Liver (tissue), 3 donors: ENCODE data around the gene DES.

Experiments used
- GABPA ChIP-seq, 2 donors: IDR thresholded peaks in 1 of 2; conservative IDR thresholded peaks in 1 of 2; 2 replicates each; pipeline ENCODE4 v1.6.1; 2016; ENCODE audit warnings: antibody characterized with exemption in 2 of 2, mild to moderate bottlenecking in 1 of 2, moderate library complexity in 1 of 2
- HNF4G ChIP-seq: IDR thresholded peaks from 2 replicates; pipeline ENCODE4 v1.6.1; 2016; ENCODE audit warnings: antibody characterized with exemption
- JUND ChIP-seq, 2 donors: IDR thresholded peaks; 2 replicates each; pipeline ENCODE4 v1.6.1; 2016; ENCODE audit warnings: antibody characterized with exemption in 2 of 2
- RAD21 ChIP-seq, 2 donors: IDR thresholded peaks; 2 replicates each; pipeline ENCODE4 v1.6.1; 2016; ENCODE audit warnings: antibody characterized with exemption in 2 of 2, mild to moderate bottlenecking in 2 of 2
- SP1 ChIP-seq: IDR thresholded peaks from 2 replicates; pipeline ENCODE4 v1.6.1; 2018; ENCODE audit warnings: antibody characterized with exemption, mild to moderate bottlenecking
- TAF1 ChIP-seq: conservative IDR thresholded peaks from 2 replicates; pipeline ENCODE4 v1.6.1; 2016; ENCODE audit warnings: antibody characterized with exemption, mild to moderate bottlenecking
- YY1 ChIP-seq: IDR thresholded peaks from 2 replicates; pipeline ENCODE4 v1.6.1; 2016; ENCODE audit warnings: antibody characterized with exemption, mild to moderate bottlenecking
- TF ChIP-seq, protein P1 (sequence below): fragments of 150-350 bp; IDR thresholded peaks from 2 replicates; pipeline ENCODE4 v1.5.1; 2017; ENCODE audit warnings: improper control_type of control experiment, low read depth, low read length; ENCODE audit not compliant: missing input control
- TF ChIP-seq, protein P2 (sequence below): IDR thresholded peaks from 2 replicates; pipeline ENCODE4 v1.6.1; 2016; ENCODE audit warnings: antibody characterized with exemption
- TF ChIP-seq, protein P3 (sequence below): IDR thresholded peaks from 2 replicates; pipeline ENCODE4 v1.6.1; 2016; ENCODE audit warnings: antibody characterized with exemption
- donor health status: healthy.
- donor health status: healthy.

DNA sequence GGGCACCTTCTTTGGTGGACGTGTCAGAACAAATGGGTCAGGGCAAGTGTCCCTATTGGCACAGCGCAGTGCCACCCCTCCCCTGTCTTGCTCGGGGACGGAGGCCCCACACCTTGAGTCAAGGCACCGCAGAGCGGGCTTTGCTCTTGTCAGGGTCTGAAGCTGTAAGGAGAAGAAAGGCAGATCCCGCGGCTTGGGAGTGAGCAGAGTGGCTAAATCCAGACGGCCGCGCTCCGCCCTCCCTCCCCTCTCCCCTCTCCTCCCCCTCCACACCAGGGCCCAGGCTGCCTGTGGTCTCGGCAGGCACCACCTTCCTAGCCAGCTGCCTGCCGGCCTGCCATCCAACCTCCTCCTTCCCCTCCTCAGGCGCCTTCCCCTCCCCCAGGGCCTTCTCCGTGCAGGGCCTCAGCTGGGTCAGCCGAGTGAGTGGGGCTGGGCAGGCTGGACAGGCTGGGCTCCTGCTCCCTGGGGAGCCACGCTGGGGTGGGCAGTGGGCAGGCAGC, 42.3 kb downstream of the DES start:
- TF ChIP-seq, protein P1, sequence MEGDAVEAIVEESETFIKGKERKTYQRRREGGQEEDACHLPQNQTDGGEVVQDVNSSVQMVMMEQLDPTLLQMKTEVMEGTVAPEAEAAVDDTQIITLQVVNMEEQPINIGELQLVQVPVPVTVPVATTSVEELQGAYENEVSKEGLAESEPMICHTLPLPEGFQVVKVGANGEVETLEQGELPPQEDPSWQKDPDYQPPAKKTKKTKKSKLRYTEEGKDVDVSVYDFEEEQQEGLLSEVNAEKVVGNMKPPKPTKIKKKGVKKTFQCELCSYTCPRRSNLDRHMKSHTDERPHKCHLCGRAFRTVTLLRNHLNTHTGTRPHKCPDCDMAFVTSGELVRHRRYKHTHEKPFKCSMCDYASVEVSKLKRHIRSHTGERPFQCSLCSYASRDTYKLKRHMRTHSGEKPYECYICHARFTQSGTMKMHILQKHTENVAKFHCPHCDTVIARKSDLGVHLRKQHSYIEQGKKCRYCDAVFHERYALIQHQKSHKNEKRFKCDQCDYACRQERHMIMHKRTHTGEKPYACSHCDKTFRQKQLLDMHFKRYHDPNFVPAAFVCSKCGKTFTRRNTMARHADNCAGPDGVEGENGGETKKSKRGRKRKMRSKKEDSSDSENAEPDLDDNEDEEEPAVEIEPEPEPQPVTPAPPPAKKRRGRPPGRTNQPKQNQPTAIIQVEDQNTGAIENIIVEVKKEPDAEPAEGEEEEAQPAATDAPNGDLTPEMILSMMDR, result no peak
- no peak for TF ChIP-seq TAF1
- no peak for TF ChIP-seq YY1
- TF ChIP-seq HNF4G, result no peak
- no peak for TF ChIP-seq SP1
- TF ChIP-seq, protein P2, sequence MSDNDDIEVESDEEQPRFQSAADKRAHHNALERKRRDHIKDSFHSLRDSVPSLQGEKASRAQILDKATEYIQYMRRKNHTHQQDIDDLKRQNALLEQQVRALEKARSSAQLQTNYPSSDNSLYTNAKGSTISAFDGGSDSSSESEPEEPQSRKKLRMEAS, result no peak
- no peak for TF ChIP-seq JUND (IDR thresholded peaks at IDR 0.05)
- TF ChIP-seq RAD21 (IDR thresholded peaks at IDR 0.05), result no peak
- TF ChIP-seq, protein P3, sequence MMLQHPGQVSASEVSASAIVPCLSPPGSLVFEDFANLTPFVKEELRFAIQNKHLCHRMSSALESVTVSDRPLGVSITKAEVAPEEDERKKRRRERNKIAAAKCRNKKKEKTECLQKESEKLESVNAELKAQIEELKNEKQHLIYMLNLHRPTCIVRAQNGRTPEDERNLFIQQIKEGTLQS, result no peak
- TF ChIP-seq GABPA (IDR thresholded peaks at IDR 0.05 in 1 of 2, conservative IDR thresholded peaks at IDR 0.05 in 1 of 2), result no peak
